Ishikawa (cell line): ENCODE measurements around the gene TGFBR3.

Source experiments
- CREB1 ChIP-seq: IDR thresholded peaks from 2 replicates; pipeline ENCODE4 v1.6.1; 2012; ENCODE audit warnings: low read depth
- EGR1 ChIP-seq: IDR thresholded peaks from 2 replicates; pipeline ENCODE4 v1.6.1; 2012
- EP300 ChIP-seq: IDR thresholded peaks from 2 replicates; pipeline ENCODE4 v1.6.1; 2012; ENCODE audit warnings: borderline replicate concordance
- FOXM1 ChIP-seq: IDR thresholded peaks from 2 replicates; pipeline ENCODE4 v1.6.1; 2012; ENCODE audit warnings: low read depth, borderline replicate concordance
- NFIC ChIP-seq: IDR thresholded peaks from 2 replicates; pipeline ENCODE4 v1.6.1; 2012
- RAD21 ChIP-seq: IDR thresholded peaks from 2 replicates; pipeline ENCODE4 v1.6.1; 2012; ENCODE audit warnings: low read depth
- TAF1 ChIP-seq: IDR thresholded peaks from 2 replicates; pipeline ENCODE4 v1.6.1; 2012; ENCODE audit warnings: low read depth, mild to moderate bottlenecking
- TCF12 ChIP-seq: IDR thresholded peaks from 2 replicates; pipeline ENCODE4 v1.6.1; 2012; ENCODE audit warnings: low read depth
- YY1 ChIP-seq: IDR thresholded peaks from 2 replicates; pipeline ENCODE4 v1.6.1; 2012; ENCODE audit warnings: low read depth
- ZBTB7A ChIP-seq: IDR thresholded peaks from 2 replicates; pipeline ENCODE4 v1.6.1; 2012; ENCODE audit warnings: low read depth
- TF ChIP-seq, protein P1 (sequence below): IDR thresholded peaks from 2 replicates; pipeline ENCODE4 v1.6.1; 2012
- TF ChIP-seq, protein P2 (sequence below): IDR thresholded peaks from 2 replicates; pipeline ENCODE4 v1.6.1; 2012
- TF ChIP-seq, protein P3 (sequence below): IDR thresholded peaks from 2 replicates; pipeline ENCODE4 v1.6.1; 2012; ENCODE audit warnings: low read depth, mild to moderate bottlenecking

DNA sequence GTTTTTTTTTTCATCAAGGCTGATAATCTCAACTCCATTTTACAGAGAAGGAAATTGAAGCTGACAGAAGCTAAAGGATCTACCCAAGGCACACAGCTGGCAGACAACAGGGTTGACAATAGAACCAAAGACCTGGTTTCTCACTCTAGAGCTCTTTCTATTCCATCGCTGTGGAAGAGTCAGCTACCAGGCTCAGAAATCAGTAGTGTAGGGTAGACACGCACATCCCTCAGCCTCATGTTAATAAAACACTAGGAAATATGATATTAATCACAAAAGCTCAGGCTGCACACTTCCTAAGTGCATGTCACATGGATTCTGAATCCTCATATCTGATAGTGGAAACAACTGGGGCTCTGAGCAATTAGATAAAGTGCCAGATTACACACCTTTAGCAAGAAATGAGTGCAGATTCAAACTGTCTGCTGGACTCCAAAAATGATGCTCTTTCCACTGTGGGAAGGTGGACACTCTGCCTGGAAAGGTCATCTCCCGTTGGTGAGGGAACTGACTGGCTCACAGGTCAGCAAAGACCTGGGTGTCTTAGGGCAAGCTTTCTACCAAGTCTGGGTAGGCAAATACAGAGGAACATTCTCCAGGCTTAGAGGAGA, 139.1 kb downstream of the TGFBR3 start:
- TF ChIP-seq EP300 = no peak
- TF ChIP-seq FOXM1 = no peak
- no peak for TF ChIP-seq ZBTB7A
- no peak for TF ChIP-seq RAD21
- TF ChIP-seq CREB1 = no peak
- TF ChIP-seq YY1 = no peak
- no peak for TF ChIP-seq TAF1
- TF ChIP-seq, protein P1, sequence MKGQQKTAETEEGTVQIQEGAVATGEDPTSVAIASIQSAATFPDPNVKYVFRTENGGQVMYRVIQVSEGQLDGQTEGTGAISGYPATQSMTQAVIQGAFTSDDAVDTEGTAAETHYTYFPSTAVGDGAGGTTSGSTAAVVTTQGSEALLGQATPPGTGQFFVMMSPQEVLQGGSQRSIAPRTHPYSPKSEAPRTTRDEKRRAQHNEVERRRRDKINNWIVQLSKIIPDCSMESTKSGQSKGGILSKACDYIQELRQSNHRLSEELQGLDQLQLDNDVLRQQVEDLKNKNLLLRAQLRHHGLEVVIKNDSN = no peak
- TF ChIP-seq, protein P2, sequence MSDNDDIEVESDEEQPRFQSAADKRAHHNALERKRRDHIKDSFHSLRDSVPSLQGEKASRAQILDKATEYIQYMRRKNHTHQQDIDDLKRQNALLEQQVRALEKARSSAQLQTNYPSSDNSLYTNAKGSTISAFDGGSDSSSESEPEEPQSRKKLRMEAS = no peak
- TF ChIP-seq, protein P3, sequence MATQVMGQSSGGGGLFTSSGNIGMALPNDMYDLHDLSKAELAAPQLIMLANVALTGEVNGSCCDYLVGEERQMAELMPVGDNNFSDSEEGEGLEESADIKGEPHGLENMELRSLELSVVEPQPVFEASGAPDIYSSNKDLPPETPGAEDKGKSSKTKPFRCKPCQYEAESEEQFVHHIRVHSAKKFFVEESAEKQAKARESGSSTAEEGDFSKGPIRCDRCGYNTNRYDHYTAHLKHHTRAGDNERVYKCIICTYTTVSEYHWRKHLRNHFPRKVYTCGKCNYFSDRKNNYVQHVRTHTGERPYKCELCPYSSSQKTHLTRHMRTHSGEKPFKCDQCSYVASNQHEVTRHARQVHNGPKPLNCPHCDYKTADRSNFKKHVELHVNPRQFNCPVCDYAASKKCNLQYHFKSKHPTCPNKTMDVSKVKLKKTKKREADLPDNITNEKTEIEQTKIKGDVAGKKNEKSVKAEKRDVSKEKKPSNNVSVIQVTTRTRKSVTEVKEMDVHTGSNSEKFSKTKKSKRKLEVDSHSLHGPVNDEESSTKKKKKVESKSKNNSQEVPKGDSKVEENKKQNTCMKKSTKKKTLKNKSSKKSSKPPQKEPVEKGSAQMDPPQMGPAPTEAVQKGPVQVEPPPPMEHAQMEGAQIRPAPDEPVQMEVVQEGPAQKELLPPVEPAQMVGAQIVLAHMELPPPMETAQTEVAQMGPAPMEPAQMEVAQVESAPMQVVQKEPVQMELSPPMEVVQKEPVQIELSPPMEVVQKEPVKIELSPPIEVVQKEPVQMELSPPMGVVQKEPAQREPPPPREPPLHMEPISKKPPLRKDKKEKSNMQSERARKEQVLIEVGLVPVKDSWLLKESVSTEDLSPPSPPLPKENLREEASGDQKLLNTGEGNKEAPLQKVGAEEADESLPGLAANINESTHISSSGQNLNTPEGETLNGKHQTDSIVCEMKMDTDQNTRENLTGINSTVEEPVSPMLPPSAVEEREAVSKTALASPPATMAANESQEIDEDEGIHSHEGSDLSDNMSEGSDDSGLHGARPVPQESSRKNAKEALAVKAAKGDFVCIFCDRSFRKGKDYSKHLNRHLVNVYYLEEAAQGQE = no peak
- TF ChIP-seq NFIC = no peak
- TF ChIP-seq EGR1 = no peak
- TF ChIP-seq TCF12 = no peak
